ENCODE results near the gene COQ2. TPM values are rescaled to one million over a fixed set of nuclear protein-coding genes. Genes with fewer than 3 reads are reported as not detected.
"Not testable (repeated sequence)": the region's sequence is repeated elsewhere in the genome, so short reads cannot be mapped to it uniquely, and the experiment has no call there.

The COQ2 gene
- total RNA-seq, 2 donors from 2014 or later, result 2.1 to 4.6 TPM

GRCh38 chr4:83305187-83305586, 20.6 kb upstream of the COQ2 start:
- H3K36me3 ChIP-seq (replicated peaks in 1 of 2; ENCODE audit: insufficient read depth in 1 of 2, low read depth in 2 of 2), result no peaks in the 10 kb centered on the region
- H3K27me3 ChIP-seq, result no peaks in the 10 kb centered on the region
- no peak for DNase-seq
- H3K9me3 ChIP-seq, result no peaks in the 10 kb centered on the region
- H3K4me1 ChIP-seq, result no peaks in the 10 kb centered on the region
- TF ChIP-seq POLR2A (IDR thresholded peaks at IDR 0.05) (no peak), CTCF (IDR thresholded peaks at IDR 0.05) (no peak)
- no peak overlapping the region for H3K4me3 ChIP-seq
- intact Hi-C loops (cut with DNase I), result no loop called here
- 94 to 96% methylated on average over 2 of the region's 2 CpGs for WGBS, 2 donors
- ATAC-seq, result no peak
- H3K27ac ChIP-seq, result no peak overlapping the region

- DNase-seq, result no peak
- no peak for ATAC-seq
- Histone ChIP-seq H3K9me3 (no peaks in the 10 kb centered on the region), H3K27me3 (no peaks in the 10 kb centered on the region), H3K4me3 (no peak overlapping the region), H3K36me3 (replicated peaks in 1 of 2; ENCODE audit: insufficient read depth in 1 of 2, low read depth in 2 of 2) (no peaks in the 10 kb centered on the region), H3K4me1 (no peaks in the 10 kb centered on the region), H3K27ac (no peak overlapping the region)
- intact Hi-C loops (cut with DNase I), result no loop called here
- TF ChIP-seq POLR2A (IDR thresholded peaks at IDR 0.05) (no peak), CTCF (IDR thresholded peaks at IDR 0.05) (no peak)
- 54 to 61% methylated on average over 3 of the region's 3 CpGs for WGBS, 2 donors
These were observed 13.1 kb upstream of the COQ2 start for GRCh38 chr4:83297548-83298260.

- no peak for DNase-seq
- Histone ChIP-seq H3K27me3 (no peaks in the 10 kb centered on the region), H3K27ac (no peak overlapping the region), H3K4me3 (no peak overlapping the region), H3K9me3 (no peaks in the 10 kb centered on the region), H3K36me3 (replicated peaks in 1 of 2; ENCODE audit: insufficient read depth in 1 of 2, low read depth in 2 of 2) (no peaks in the 10 kb centered on the region), H3K4me1 (no peaks in the 10 kb centered on the region)
- 75 to 79% methylated on average over 8 of the region's 8 CpGs for WGBS, 2 donors
- TF ChIP-seq POLR2A (IDR thresholded peaks at IDR 0.05) (no peak), CTCF (IDR thresholded peaks at IDR 0.05) (no peak)
- intact Hi-C loops (cut with DNase I), result no loop called here
- no peak for ATAC-seq
These were observed 8.9 kb upstream of the COQ2 start for GRCh38 chr4:83293305-83294046.

- intact Hi-C loops (cut with DNase I); H3K9me3 ChIP-seq; H3K36me3 ChIP-seq (replicated peaks in 1 of 2; ENCODE audit: insufficient read depth in 1 of 2, low read depth in 2 of 2); ATAC-seq; H3K27ac ChIP-seq; H3K27me3 ChIP-seq; DNase-seq; H3K4me3 ChIP-seq; H3K4me1 ChIP-seq: not testable (repeated sequence)
- WGBS, 2 donors, result 59 to 72% methylated on average over 3 of the region's 3 CpGs
These were observed 5.6 kb upstream of the COQ2 start for GRCh38 chr4:83290059-83290774.

- ATAC-seq; H3K36me3 ChIP-seq (replicated peaks in 1 of 2; ENCODE audit: insufficient read depth in 1 of 2, low read depth in 2 of 2); H3K27ac ChIP-seq; H3K27me3 ChIP-seq; H3K4me1 ChIP-seq; DNase-seq; intact Hi-C loops (cut with DNase I); H3K9me3 ChIP-seq; H3K4me3 ChIP-seq: not testable (repeated sequence)
- WGBS, 2 donors, result 11 to 52% methylated on average over 1 of the region's 1 CpG
These were observed 3.8 kb upstream of the COQ2 start for GRCh38 chr4:83288381-83288780.
